ENCODE data around the gene KDM6A.
"Not testable (repeated sequence)": the region's sequence is repeated elsewhere in the genome, so short reads cannot be mapped to it uniquely, and the experiment has no call there.

KDM6A gene

GRCh38 chrX:44890247-44890646 is 17.3 kb downstream of the KDM6A start:
- no peak for TF ChIP-seq CTCF (conservative IDR thresholded peaks at IDR 0.05; ENCODE audit: low read depth, low read length)
- no peak for DNase-seq (ENCODE audit: low read depth)

GRCh38 chrX:44890687-44891086 is 17.7 kb downstream of the KDM6A start:
- not testable (repeated sequence) for DNase-seq (ENCODE audit: low read depth); H3K4me3 ChIP-seq (ENCODE audit: low read depth, low read length)

More at GRCh38 chrX:44890247-44890646, 17.3 kb downstream of the KDM6A start:
- H3K4me3 ChIP-seq (ENCODE audit: low read depth, low read length), result no peak overlapping the region

GRCh38 chrX:44891642-44892041 is 18.7 kb downstream of the KDM6A start:
- no peak for TF ChIP-seq CTCF (conservative IDR thresholded peaks at IDR 0.05; ENCODE audit: low read depth, low read length)
- no peak overlapping the region for H3K4me3 ChIP-seq (ENCODE audit: low read depth, low read length)
- no peak for DNase-seq (ENCODE audit: low read depth)

GRCh38 chrX:44896876-44897186 is 23.8 kb downstream of the KDM6A start:
- H3K4me3 ChIP-seq (ENCODE audit: low read depth, low read length), result no peak overlapping the region
- DNase-seq (ENCODE audit: low read depth), result no peak
- no peak for TF ChIP-seq CTCF (conservative IDR thresholded peaks at IDR 0.05; ENCODE audit: low read depth, low read length)

- no peak for DNase-seq (ENCODE audit: low read depth)
- no peak for TF ChIP-seq CTCF (conservative IDR thresholded peaks at IDR 0.05; ENCODE audit: low read depth, low read length)
- H3K4me3 ChIP-seq (ENCODE audit: low read depth, low read length), result no peak overlapping the region
Observed at GRCh38 chrX:44897539-44897938, 24.6 kb downstream of the KDM6A start.

GRCh38 chrX:44898411-44899221 is 25.6 kb downstream of the KDM6A start:
- no peak for TF ChIP-seq CTCF (conservative IDR thresholded peaks at IDR 0.05; ENCODE audit: low read depth, low read length)
- DNase-seq (ENCODE audit: low read depth), result peak; percentile 28

GRCh38 chrX:44899946-44900345 is 27.0 kb downstream of the KDM6A start:
- no peak for TF ChIP-seq CTCF (conservative IDR thresholded peaks at IDR 0.05; ENCODE audit: low read depth, low read length)
- no peak overlapping the region for H3K4me3 ChIP-seq (ENCODE audit: low read depth, low read length)
- DNase-seq (ENCODE audit: low read depth), result no peak

More at GRCh38 chrX:44898411-44899221, 25.6 kb downstream of the KDM6A start:
- H3K4me3 ChIP-seq (ENCODE audit: low read depth, low read length), result no peak overlapping the region

All from choroid plexus epithelial cell (primary cell).